Astrocyte (in vitro differentiated cells and primary cell): Measurements from ENCODE around the gene USP47. TPM values are rescaled to one million over a fixed set of nuclear protein-coding genes. Genes with fewer than 3 reads are reported as not detected.
A peak's percentile ranks its signal among the peaks of the same experiment; 100 is the strongest.

ENCODE experiments used
- DNase-seq: peaks from one replicate; pipeline ENCODE4 v3.0.0-alpha.2; 2010; ENCODE audit warnings: low read depth
- FAIRE-seq: peaks from 2 replicates; lab custom pipeline; 2011; peaks lifted over from hg19 to GRCh38; lab: Jason Lieb, UNC
- H2AFZ ChIP-seq: 2 replicates; pipeline ENCODE4 v1.6.0; 2012; ENCODE audit warnings: low read depth, low read length, inconsistent platforms
- H3K27ac ChIP-seq: 2 replicates; pipeline ENCODE4 v1.5.1; 2011; ENCODE audit warnings: low read depth, low read length, inconsistent platforms
- H3K27me3 ChIP-seq: 2 replicates; pipeline ENCODE4 v1.6.0; 2011; ENCODE audit warnings: low read length, inconsistent platforms; ENCODE audit not compliant: insufficient read depth
- H3K36me3 ChIP-seq: 2 replicates; pipeline ENCODE4 v1.5.1; 2011; ENCODE audit warnings: low read length, inconsistent platforms; ENCODE audit not compliant: insufficient read depth
- H3K4me1 ChIP-seq: 2 replicates; pipeline ENCODE4 v1.5.1; 2011; ENCODE audit warnings: low read length, inconsistent platforms; ENCODE audit not compliant: insufficient read depth
- H3K4me2 ChIP-seq: 2 replicates; pipeline ENCODE4 v1.6.0; 2012; ENCODE audit warnings: low read length, inconsistent platforms
- H3K4me3 ChIP-seq: 2 replicates; pipeline ENCODE4 v1.5.1; 2011; ENCODE audit warnings: low read depth, mild to moderate bottlenecking, low read length, inconsistent platforms; ENCODE audit not compliant: insufficient read depth
- H3K79me2 ChIP-seq: 2 replicates; pipeline ENCODE4 v1.6.0; 2012; ENCODE audit warnings: mild to moderate bottlenecking, low read length, inconsistent platforms; ENCODE audit not compliant: insufficient read depth
- H3K9ac ChIP-seq: 2 replicates; pipeline ENCODE4 v1.6.0; 2012; ENCODE audit warnings: mild to moderate bottlenecking, low read length, inconsistent platforms
- H3K9me3 ChIP-seq: 2 replicates; pipeline ENCODE4 v1.5.1; 2012; ENCODE audit warnings: low read depth, mild to moderate bottlenecking, low read length, inconsistent platforms; ENCODE audit not compliant: insufficient read depth
- H4K20me1 ChIP-seq: 2 replicates; pipeline ENCODE4 v1.6.0; 2012; ENCODE audit warnings: low read length, inconsistent platforms; ENCODE audit not compliant: insufficient read depth
- H3K27ac Mint-ChIP-seq: one replicate; pipeline ENCODE4 v1.8.0; 2021; ENCODE audit warnings: mild to moderate bottlenecking, mixed read lengths; ENCODE audit not compliant: unreplicated experiment
- H3K27me3 Mint-ChIP-seq: one replicate; pipeline ENCODE4 v1.8.0; 2021; ENCODE audit warnings: low read depth, mixed read lengths; ENCODE audit not compliant: unreplicated experiment
- H3K36me3 Mint-ChIP-seq: one replicate; pipeline ENCODE4 v1.8.0; 2021; ENCODE audit warnings: low read depth, mixed read lengths; ENCODE audit not compliant: unreplicated experiment
- H3K4me1 Mint-ChIP-seq: one replicate; pipeline ENCODE4 v1.8.0; 2021; ENCODE audit warnings: low read depth, mixed read lengths; ENCODE audit not compliant: unreplicated experiment
- H3K4me3 Mint-ChIP-seq: one replicate; pipeline ENCODE4 v1.8.0; 2021; ENCODE audit warnings: mild to moderate bottlenecking, moderate library complexity, mixed read lengths; ENCODE audit not compliant: unreplicated experiment
- H3K9me3 Mint-ChIP-seq: one replicate; pipeline ENCODE4 v1.8.0; 2021; ENCODE audit warnings: mild to moderate bottlenecking, mixed read lengths; ENCODE audit not compliant: unreplicated experiment
- CTCF ChIP-seq: IDR thresholded peaks from 2 replicates; pipeline ENCODE4 v1.5.1; 2011; ENCODE audit warnings: low read depth, mild to moderate bottlenecking, inconsistent platforms, low read length, moderate library complexity; ENCODE audit not compliant: insufficient read depth
- EZH2 ChIP-seq: IDR thresholded peaks from 2 replicates; pipeline ENCODE4 v1.6.1; 2012; ENCODE audit warnings: mild to moderate bottlenecking, low read length, inconsistent platforms; ENCODE audit not compliant: insufficient read depth
- total RNA-seq: library from RNA; stranded (reverse); gene quantifications from 2 replicates; pipeline ENCODE4 v1.2.1, GENCODE V29; 2021

USP47 gene
- total RNA-seq, 1 donor from 2014 or later = 49.5 TPM

DNA sequence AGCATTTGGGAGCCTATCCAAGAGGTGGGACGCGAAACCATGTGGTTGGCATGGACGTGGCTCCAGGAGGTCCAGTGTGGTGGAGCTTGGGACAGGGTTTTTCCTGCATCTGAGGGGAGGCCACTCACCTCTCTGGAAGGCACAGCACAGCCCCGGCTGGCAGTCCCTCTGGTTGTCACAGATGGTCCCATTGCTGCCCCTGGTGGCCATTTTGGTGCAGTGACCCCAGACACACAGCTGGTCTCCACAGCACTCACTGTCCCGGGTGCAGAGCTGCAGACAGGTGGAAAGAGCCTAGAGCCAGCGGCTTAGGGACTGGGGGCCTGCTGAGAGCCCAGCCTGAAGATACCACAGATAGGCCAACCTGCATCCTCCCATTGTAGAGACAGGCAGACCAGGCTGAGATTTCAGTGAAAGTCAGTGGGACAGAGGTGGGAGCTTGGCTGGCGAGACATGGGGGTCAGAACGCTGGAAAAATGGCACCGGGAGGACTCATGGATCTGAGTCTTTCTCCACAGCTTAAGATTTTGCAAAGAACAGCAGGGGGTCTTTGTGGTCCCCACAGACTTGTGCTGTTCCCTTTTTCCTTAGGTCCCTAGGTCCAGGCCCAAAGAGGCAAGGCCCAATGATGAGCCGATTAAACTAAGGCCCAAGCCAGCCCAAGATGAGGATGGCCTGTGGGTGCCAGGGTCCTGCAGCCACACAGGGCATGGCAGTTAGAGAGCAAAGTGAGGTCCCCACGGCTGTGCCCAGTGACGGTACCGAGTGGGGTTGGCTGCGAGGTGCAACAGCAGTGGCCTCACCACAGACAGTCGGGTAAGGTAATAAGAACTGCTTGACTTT, 125.3 kb downstream of the USP47 start:
- Mint-ChIP-seq H3K4me3 (no peak overlapping the region), H3K27ac (no peak overlapping the region), H3K36me3 (peaks cover 46% of the 10 kb centered on the region), H3K9me3 (peaks cover 5% of the 10 kb centered on the region), H3K4me1 (peaks cover 6% of the 10 kb centered on the region), H3K27me3 (no peaks in the 10 kb centered on the region)
- Histone ChIP-seq H3K27me3 (no peaks in the 10 kb centered on the region), H3K27ac (no peak overlapping the region), H3K9ac (no peak overlapping the region), H3K79me2 (peaks cover 13% of the 10 kb centered on the region), H3K9me3 (no peaks in the 10 kb centered on the region), H2AFZ (no peak overlapping the region), H4K20me1 (no peaks in the 10 kb centered on the region), H3K36me3 (peaks cover 16% of the 10 kb centered on the region), H3K4me1 (peaks cover 13% of the 10 kb centered on the region), H3K4me3 (no peak overlapping the region), H3K4me2 (no peak overlapping the region)
- no peak for TF ChIP-seq EZH2
- peak; percentile 60 for TF ChIP-seq CTCF
- FAIRE-seq (no peak), DNase-seq (no peak)

GRCh38 chr11:11967669-11968510, 126.1 kb downstream of the USP47 start:
- no peak for TF ChIP-seq CTCF
- TF ChIP-seq EZH2 = no peak
- H3K4me3 ChIP-seq = no peak overlapping the region
- no peak for DNase-seq
- no peak overlapping the region for H3K27ac ChIP-seq
- peaks cover 13% of the 10 kb centered on the region for H3K4me1 Mint-ChIP-seq
- H4K20me1 ChIP-seq = no peaks in the 10 kb centered on the region
- no peak for FAIRE-seq
- H3K9ac ChIP-seq = no peak overlapping the region
- no peak overlapping the region for H3K4me3 Mint-ChIP-seq
- peaks cover 18% of the 10 kb centered on the region for H3K79me2 ChIP-seq
- no peaks in the 10 kb centered on the region for H3K27me3 ChIP-seq
- peaks cover 39% of the 10 kb centered on the region for H3K36me3 Mint-ChIP-seq
- peaks cover 18% of the 10 kb centered on the region for H3K4me1 ChIP-seq
- no peak overlapping the region for H3K4me2 ChIP-seq
- no peak overlapping the region for H3K27ac Mint-ChIP-seq
- H3K9me3 Mint-ChIP-seq = no peaks in the 10 kb centered on the region
- H2AFZ ChIP-seq = no peak overlapping the region
- peaks cover 14% of the 10 kb centered on the region for H3K36me3 ChIP-seq
- H3K9me3 ChIP-seq = no peaks in the 10 kb centered on the region
- no peaks in the 10 kb centered on the region for H3K27me3 Mint-ChIP-seq
